Measurements from ENCODE around the gene TRPM3.

TRPM3 gene

DNA sequence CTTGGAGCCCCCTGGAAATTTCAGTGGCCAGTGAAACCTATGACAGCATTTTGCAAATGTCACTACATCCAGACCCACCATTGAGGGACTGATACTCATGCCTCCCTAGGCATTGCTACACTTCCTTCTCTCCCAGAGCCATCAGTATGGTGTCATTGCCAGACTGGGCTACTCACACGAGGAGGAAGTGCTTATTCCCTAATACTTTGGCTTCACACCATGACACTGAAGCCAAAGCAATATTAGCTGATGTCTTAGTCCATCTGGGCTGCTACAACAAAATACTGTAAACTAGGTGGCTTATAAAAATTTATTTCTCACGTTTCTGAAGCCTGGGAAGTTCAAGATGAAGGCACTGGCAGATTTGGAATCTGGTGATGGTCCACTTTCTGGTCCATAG lies 22.6 kb downstream of the TRPM3 start:
- DNase-seq (ENCODE audit: low read depth in 4 of 4, low spot score in 1 of 4): no peak

DNA sequence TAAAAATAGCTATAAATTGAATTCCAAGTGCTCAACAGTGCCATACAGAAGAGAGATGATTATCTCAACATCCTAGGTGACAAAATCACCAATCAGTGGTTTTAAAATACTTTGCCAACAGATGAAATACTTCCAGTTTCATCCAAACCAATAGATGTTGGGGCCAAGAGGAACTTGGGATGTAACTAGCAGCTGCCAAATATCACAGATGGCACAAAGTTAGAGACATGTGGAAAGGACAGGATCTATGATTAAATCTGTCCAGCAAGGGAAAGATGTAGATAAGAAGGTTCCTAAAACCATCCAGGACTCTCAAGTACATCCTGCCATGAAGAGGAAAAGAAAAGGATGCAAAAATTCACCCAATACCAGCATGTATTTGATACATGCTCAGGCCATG lies 23.8 kb downstream of the TRPM3 start:
- no peak for DNase-seq (ENCODE audit: low read depth in 4 of 4, low spot score in 1 of 4)

GRCh38 chr9:71096421-71097108 lies 24.9 kb downstream of the TRPM3 start:
- DNase-seq (ENCODE audit: low read depth in 4 of 4, low spot score in 1 of 4): no peak

- no peak for DNase-seq (ENCODE audit: low read depth in 4 of 4, low spot score in 1 of 4)
Observed at GRCh38 chr9:71094708-71095251, 26.6 kb downstream of the TRPM3 start.

DNA sequence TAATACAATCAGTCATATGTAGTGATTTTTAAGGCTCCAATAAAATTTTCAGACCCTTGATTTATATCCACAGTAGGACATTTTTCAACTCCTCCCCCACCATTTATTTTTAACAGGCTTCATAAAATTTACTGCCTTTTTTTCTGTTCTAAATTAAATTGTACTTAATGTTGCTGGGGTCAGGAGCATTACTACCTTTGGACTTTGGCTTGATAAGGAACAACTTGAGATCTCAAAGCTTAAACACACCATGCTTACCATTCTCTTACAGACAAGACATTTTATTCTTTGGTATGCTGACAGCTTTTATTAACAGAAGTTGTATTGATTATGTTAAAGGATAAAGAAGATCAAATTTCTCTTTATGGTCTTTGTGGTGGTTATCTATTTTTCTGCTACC lies 30.5 kb downstream of the TRPM3 start:
- DNase-seq (ENCODE audit: low read depth in 4 of 4, low spot score in 1 of 4): no peak

- no peak for DNase-seq (ENCODE audit: low read depth in 4 of 4, low spot score in 1 of 4)
Observed at GRCh38 chr9:71079451-71079850, 42.0 kb downstream of the TRPM3 start.

DNA sequence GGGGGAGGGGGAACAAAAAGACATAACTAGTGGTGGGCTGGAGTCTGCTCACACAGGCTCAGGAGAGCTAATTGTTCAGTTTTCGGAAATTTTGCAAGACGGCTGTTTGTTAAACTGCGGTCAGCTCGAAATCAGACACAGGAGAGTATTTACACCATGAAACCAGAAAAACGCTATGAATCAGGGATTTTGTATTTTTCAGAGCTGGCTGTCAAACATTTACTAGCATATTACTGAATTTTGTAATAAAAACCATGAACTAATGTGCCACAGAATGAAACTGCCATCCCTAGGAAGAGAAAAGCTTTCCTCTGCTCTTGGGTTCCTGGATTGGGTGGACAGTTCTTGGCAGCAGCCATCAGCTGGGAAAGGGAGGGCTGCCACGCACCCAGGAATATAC lies 45.3 kb downstream of the TRPM3 start:
- DNase-seq (ENCODE audit: low read depth in 4 of 4, low spot score in 1 of 4): no peak

DNA sequence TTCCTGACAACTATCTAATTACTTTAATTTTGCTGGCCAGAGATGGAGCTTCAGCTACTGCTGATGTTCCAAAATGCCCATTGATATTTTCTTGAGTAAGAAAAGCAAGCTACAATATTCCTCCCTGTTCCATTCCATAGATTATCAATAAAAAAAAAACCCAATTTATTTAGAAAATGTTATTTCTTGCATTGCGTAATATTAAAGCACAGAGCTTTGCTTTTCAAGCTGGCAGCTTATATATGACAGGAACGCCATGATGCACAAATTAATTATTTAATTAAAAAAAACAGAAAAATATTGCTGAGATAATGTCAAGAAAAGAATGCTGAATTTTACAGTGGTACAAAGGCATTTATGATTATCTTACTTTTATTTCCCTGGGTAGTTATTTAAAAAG lies 47.9 kb downstream of the TRPM3 start:
- no peak for DNase-seq (ENCODE audit: low read depth in 4 of 4, low spot score in 1 of 4)

DNA sequence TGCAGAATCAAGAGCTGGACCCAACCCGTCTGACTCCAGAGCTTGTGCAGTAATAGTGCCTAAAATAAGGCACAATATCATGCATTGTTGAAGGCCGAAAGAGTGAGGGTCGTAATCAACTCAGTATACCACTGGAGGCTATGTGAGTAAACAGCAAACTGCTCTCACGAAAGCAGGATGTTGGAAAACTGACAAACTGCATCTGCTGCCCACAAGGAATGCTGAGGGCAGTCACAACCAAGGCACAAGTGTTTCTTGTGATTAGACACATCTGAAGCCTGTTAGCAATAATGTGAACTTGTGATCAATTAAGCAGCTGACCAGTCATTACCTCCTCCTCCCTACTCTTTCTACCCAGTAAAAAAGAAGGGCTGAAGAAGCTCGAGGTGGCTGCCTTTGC lies 48.8 kb downstream of the TRPM3 start:
- DNase-seq (ENCODE audit: low read depth in 4 of 4, low spot score in 1 of 4): no peak

DNA sequence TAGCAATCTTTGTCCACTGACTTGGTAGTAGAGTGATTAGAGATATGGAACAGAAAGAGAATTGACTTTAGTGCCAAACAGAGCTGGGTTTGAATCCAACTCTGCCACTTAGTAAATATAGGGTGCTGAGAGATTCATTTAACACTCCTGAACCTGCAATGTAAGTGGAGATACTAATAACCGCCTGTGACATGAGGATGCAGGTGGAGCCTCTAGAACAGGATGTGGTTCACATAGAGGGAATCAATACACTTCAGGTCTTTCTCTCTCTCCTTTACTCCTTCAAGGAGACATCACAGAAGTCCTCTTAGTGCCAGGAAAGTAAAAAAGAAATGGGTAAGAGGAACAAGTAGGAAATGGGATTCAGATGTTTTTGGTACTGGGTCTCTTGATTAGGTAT lies 49.8 kb downstream of the TRPM3 start:
- no peak for DNase-seq (ENCODE audit: low read depth in 4 of 4, low spot score in 1 of 4)

DNA sequence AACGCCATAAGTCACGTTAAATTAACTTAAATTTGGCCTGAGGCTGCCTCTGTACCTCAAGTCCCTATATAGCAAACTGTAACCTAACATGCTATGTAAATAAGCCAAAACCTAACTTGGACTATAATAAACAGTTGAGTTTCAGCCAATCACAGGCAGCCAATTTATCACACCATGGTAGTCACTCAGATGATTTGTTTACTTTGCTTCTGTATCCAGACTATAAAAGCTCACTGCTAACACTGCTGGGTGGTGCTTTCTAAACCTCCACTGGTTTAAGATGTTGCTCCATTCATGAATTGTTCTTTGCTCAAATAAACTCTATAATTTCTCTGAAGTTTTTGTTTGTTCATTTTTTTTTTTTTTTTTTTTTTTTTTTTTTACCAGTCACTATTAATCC lies 62.8 kb downstream of the TRPM3 start:
- no peak for DNase-seq (ENCODE audit: low read depth in 4 of 4, low spot score in 1 of 4)

DNA sequence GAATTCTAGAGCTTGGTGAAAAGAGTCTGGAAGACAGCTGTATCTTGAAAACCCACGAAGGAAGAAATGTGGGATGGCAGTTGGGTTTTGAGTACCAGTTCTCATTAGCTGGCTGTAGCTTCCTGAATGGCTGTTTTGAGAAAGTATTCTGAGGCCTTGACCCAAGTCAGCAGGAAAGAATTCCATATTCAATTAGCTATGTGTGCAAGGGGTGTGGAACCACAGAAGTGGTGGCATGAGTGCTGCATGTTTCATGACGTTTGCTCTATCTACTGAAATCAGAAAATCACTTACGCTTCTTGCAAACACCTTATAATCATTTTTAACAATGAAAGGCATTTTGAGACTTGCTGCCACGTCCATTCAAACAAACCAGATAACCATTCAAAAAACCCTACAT lies 69.1 kb downstream of the TRPM3 start:
- DNase-seq (ENCODE audit: low read depth in 4 of 4, low spot score in 1 of 4): no peak

- DNase-seq (ENCODE audit: low read depth in 4 of 4, low spot score in 1 of 4): no peak
Observed at GRCh38 chr9:71048280-71048679, 73.1 kb downstream of the TRPM3 start.

DNA sequence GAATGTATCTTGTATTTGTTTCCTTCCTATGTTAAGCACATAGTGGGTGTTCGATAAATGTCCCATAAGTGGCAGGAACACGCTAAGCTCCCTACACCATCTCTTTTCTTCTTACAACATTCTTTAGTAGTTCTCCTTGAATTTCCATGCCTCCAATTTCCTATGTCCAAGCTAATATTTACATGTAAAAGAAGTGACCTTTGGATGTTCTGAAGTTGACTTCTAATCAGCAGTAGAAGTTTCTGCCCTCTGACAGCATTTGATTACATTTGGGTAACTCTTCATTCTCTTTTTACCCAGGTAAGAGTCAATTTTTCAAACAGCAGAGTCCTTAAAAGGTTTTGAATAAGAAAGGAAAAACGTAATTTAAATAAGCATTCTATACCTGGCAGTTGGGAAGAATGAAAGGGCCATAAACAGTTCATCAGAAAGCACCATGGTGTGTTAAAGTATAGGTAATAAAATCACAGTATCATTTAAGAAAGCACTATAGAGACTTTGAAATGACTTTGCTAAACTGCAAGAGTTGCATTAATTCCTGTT lies 78.9 kb downstream of the TRPM3 start:
- DNase-seq (ENCODE audit: low read depth in 4 of 4, low spot score in 1 of 4): no peak

DNA sequence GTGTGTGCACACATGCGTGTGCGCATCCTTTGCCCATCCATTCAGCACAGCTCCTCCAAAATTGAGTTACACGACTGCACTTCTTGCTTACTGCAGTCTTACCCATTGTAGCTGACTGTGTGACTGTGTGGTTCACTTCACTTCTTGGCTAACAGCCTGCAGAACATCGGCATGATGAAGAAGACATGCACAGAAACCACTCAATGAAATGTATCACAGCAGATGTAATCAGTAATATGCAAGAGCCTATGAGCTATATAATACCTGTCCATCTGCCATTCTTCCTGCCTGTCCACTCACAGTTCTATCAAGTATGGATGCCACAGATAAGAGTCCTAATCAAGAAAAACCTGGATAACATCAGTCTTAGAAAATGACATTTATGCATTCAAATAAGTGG lies 83.9 kb downstream of the TRPM3 start:
- no peak for DNase-seq (ENCODE audit: low read depth in 4 of 4, low spot score in 1 of 4)

DNA sequence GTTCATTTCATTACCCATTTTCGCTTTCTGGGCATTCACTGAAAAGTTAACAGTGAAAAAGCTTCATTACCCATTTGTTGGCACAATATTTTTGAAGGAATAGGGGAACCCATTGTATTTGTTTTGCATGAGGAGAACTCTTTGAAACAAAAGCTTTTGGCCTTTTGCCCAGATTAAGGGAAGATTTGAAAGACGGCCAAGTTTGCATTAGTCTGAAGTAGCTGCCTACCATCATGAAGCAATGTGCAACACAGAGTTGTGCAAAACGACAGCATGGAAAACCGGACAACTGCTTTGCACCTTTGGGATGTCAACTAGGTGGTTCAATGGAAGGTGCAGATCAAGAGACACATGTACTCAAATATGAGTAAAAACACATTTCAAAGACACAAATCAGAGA lies 84.9 kb downstream of the TRPM3 start:
- no peak for DNase-seq (ENCODE audit: low read depth in 4 of 4, low spot score in 1 of 4)

- no peak for DNase-seq (ENCODE audit: low read depth in 4 of 4, low spot score in 1 of 4)
Observed at GRCh38 chr9:71032779-71033178, 88.6 kb downstream of the TRPM3 start.

DNA sequence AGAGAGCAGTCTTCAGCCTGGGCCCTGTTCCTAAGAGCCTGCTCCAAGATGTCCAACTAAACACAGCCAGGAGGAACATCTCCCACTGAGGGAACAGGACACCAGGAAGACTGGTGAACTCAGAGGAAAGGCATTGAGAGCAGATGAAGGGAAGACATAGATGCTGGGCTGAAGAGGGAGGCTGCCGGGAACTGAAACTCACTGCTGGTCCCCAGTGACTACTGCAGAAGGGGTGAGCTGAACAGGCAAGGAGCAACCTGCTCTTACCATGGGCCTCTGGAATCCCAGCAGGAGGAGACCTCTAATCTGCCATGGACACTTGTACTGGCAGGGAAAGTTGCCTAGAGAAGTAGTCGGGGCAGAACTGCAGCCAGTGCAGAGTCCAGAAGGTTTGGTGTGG lies 95.7 kb downstream of the TRPM3 start:
- no peak for DNase-seq (ENCODE audit: low read depth in 4 of 4, low spot score in 1 of 4)

GRCh38 chr9:71025201-71025600 lies 96.2 kb downstream of the TRPM3 start:
- no peak for DNase-seq (ENCODE audit: low read depth in 4 of 4, low spot score in 1 of 4)

DNA sequence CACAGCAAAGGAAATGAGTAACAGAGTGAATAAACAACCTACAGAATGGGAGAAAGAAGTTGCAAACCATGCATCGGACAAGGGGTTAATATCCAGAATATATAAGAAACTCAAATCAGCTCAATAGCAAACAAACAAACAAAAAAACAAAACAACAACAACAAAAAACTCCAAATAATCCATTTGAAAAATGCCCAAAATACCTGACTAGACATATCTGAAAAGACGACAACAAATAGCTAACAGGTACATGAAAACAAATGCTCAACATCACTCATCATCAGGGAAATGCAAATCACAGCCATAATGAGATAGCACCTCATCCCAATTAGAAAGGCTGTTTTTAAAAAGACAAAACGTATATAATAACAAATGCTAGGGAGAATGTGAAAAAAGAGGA lies 111.2 kb downstream of the TRPM3 start:
- no peak for DNase-seq (ENCODE audit: low read depth in 4 of 4, low spot score in 1 of 4)

DNA sequence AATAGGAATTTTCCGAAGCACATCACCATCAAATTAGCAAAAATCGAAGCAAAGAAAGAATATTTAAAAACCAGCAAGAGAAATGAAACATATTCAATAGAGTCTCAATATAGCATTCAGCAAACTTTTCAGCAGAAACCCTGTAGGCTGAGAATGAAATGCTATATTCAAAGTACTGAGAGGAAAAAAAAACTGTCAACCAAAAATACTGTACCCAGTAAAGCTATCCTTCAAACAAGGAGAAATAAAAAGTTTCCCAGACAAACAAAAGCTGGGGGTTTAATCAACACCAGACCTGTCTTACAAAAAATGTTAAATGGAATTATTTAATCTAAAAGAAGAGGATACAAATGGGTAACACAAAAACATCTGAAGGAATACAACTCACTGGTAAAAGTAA lies 116.0 kb downstream of the TRPM3 start:
- DNase-seq (ENCODE audit: low read depth in 4 of 4, low spot score in 1 of 4): no peak

GRCh38 chr9:71004196-71004595 lies 117.2 kb downstream of the TRPM3 start:
- DNase-seq (ENCODE audit: low read depth in 4 of 4, low spot score in 1 of 4): no peak

DNA sequence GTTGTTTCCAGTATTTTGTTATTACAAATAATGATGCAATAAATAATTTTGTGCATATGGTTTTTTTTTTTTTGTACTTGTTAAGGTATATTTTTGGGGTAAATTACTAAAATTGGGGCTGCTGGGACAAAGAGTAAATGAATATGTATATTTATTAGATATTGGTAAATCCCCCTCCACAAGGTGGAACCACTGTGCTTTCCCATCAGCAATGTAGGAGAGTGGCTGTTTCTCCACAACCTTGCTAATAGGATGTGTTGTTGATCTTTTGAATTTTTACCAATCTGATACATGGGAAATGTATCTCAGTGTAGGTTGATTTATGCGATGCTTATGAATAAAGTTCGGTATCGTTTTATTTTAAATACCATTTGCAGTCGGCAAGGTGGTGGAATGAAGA lies 118.1 kb downstream of the TRPM3 start:
- DNase-seq (ENCODE audit: low read depth in 4 of 4, low spot score in 1 of 4): no peak
